Activated T-helper 2 cell treated with anti-CD3 and anti-CD28 coated beads, Interferon-gamma antibody, Interleukin-2, Interleukin-4, amounts not matched to agents 10 μg/mL and 5 μg/mL and 100 μg/mL, durations not matched to agents 14 hours and 24 hours and 36 hours (primary cell): ENCODE data around the gene UBE2F. TPM values are rescaled to one million over a fixed set of nuclear protein-coding genes. Genes with fewer than 3 reads are reported as not detected.

ENCODE experiments used
- DNase-seq: peaks from one replicate; pipeline ENCODE4 v3.0.0; 2021; ENCODE audit warnings: low spot score
- H3K27ac Mint-ChIP-seq: one replicate; pipeline ENCODE4 v1.8.0; 2021; ENCODE audit warnings: mixed read lengths
- H3K27me3 Mint-ChIP-seq: one replicate; pipeline ENCODE4 v1.8.0; 2021; ENCODE audit warnings: low read depth, mixed read lengths
- H3K36me3 Mint-ChIP-seq: one replicate; pipeline ENCODE4 v1.8.0; 2021; ENCODE audit warnings: low read depth, mixed read lengths
- H3K4me1 Mint-ChIP-seq: one replicate; pipeline ENCODE4 v1.8.0; 2021; ENCODE audit warnings: low read depth, mixed read lengths
- H3K4me3 Mint-ChIP-seq: one replicate; pipeline ENCODE4 v1.8.0; 2021; ENCODE audit warnings: low read depth, mild to moderate bottlenecking, moderate library complexity, mixed read lengths
- H3K9me3 Mint-ChIP-seq: one replicate; pipeline ENCODE4 v1.8.0; 2021; ENCODE audit warnings: mixed read lengths
- intact Hi-C: fragments of 100-400 bp; cut with micrococcal nuclease; formaldehyde crosslinking; loops from one replicate; pipeline ENCODE4 v1.15.1; 2023
- total RNA-seq: library from RNA; stranded (reverse); gene quantifications from 2 replicates; pipeline ENCODE4 v1.2.3, GENCODE V29; 2022

The UBE2F gene, protein sequence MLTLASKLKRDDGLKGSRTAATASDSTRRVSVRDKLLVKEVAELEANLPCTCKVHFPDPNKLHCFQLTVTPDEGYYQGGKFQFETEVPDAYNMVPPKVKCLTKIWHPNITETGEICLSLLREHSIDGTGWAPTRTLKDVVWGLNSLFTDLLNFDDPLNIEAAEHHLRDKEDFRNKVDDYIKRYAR
- 137 and 146 TPM in 2 replicates for total RNA-seq

DNA sequence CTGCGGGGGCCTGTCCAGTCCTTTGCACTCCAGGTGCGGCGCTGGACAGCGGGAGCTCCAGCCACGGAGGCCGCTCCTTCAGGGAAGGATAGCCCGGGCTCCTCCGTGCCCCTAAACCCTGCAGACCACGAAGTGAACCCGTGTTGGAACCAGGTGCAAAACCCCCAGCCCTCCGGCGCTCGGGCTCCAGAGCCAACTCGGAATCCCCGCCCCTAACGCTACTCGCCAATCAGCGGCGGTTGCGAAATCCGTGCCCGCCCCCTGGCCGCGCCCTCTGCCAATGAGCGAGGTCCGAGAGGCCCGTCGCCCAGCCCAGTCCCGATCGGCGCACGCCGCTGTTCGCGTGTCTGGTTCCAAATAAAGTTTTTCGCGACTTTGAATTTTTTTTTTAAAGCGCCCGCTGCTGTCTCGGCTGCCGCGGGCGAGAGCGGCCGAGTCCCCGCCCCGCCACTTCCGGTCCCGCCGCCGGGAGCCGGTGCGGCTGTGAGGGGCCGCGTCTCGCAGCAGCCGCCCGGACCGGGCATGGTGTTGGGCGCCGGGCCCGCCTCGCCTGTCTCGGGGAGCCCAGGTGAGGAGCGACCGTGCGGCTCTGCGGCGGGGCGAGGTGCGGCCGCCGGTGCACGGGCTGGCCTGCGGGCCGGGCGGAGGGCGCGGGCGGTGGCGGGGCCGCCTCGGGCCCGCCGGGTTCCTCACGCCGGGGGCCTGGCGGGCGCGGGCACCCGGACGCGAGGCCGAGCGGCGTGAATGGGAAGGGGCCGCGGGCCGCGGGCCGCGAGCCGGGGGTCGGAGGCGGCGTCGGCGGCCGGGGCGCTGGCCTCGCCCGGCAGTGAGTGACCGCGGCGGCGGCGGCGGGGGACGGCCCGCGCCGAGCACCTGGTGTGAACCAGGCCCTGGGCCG, at the start of gene UBE2F:
Gene UBE2F (plus strand): TSS at position 450 of the 898 bp plus-strand sequence. CDS start 6,094 bp downstream, outside the sequence.
- peak within 1 kb of the TSS; percentile 78 for H3K27ac Mint-ChIP-seq
- H3K36me3 Mint-ChIP-seq = peaks cover 34% of the 10 kb centered on the region
- peak; percentile 97 for DNase-seq
- H3K4me1 Mint-ChIP-seq = peaks cover 34% of the 10 kb centered on the region
- intact Hi-C loops = loop anchor here (2.0 to 10.0 kb wide), 5 partner anchors 45 to 318 kb away; partner anchors contain the start of genes ILKAP and PER2
- no peaks in the 10 kb centered on the region for H3K27me3 Mint-ChIP-seq
- peak within 1 kb of the TSS; percentile 89 for H3K4me3 Mint-ChIP-seq
- peaks cover 15% of the 10 kb centered on the region for H3K9me3 Mint-ChIP-seq

DNA sequence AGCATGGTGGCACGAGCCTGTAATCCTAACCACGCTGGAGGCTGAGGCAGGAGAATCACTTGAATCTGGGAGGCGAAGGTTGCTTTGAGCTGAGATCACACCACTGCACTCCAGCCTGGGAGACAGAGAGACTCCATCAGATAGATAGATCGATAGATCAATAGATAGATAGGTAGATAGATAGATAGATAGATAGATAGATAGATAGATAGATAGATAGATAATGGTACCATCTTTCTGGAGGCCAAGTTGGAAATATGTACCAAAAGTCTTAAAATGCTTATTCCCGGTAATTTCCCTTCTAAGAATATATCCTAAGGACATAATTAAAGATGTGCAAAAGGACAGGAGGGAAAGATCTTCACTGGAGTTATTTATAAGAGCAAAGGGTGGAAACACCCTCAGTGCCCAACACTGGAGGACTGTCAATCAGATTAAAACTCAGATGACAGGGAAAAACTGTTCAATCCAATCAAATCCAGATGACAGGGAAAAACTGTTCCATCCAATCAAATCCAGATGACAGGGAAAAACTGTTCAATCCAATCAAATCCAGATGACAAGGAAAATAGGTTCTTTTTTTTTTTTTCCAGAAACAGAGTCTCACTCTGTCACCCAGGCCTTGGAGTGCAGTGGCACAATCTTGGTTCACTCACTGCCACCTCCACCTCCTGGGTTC, 49.0 kb upstream of the UBE2F start:
- Mint-ChIP-seq H3K4me3 (no peak overlapping the region), H3K9me3 (no peaks in the 10 kb centered on the region), H3K27me3 (peaks cover 2% of the 10 kb centered on the region), H3K4me1 (peaks cover 5% of the 10 kb centered on the region), H3K27ac (no peak overlapping the region), H3K36me3 (no peaks in the 10 kb centered on the region)
- intact Hi-C loops = no loop called here
- no peak for DNase-seq

DNA sequence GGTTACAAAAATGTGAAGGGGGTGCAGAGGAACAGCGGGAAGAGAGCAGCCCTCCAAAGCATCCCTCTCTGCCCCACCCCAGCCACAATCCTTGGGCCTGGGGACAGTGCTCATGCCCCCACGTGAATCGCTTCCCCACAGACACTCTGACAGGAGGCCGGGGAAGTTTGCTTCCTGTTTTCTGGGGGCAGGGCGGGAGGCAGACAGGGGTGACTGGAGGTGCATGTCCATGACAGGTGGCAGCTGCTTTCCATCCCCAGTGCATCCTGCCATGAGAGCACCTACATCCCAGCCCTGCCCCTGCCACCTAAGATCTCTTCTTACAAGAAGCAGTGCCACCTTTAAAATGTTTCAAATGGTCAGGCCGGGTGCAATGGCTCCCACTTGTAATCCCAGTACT, 47.2 kb upstream of the UBE2F start:
- intact Hi-C loops = no loop called here
- H3K9me3 Mint-ChIP-seq = no peaks in the 10 kb centered on the region
- peaks cover 2% of the 10 kb centered on the region for H3K27me3 Mint-ChIP-seq
- peaks cover 7% of the 10 kb centered on the region for H3K4me1 Mint-ChIP-seq
- H3K36me3 Mint-ChIP-seq = no peaks in the 10 kb centered on the region
- no peak overlapping the region for H3K27ac Mint-ChIP-seq
- no peak for DNase-seq
- H3K4me3 Mint-ChIP-seq = no peak overlapping the region

DNA sequence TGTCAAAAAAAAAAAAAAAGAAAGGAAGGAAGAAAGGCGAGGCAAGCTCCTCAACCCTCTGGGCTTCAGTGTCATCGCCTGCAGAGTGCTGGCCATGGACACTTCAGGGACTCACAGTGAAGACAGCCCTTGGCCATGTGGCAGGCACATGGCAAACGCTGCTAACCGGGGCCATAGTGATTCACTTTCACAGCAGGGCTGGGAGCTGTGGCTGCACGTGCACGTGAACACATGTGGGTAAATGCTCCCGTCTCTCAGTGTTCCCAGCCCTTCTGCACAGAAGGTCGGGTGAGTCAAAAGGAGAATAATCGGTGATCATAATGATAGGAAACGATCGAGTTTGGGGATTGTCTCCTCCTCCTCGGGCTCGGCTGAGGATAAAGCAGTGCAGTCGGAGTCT, 46.1 kb upstream of the UBE2F start:
- Mint-ChIP-seq H3K9me3 (no peaks in the 10 kb centered on the region), H3K4me1 (peaks cover 11% of the 10 kb centered on the region), H3K27ac (no peak overlapping the region), H3K36me3 (no peaks in the 10 kb centered on the region), H3K4me3 (no peak overlapping the region), H3K27me3 (peaks cover 2% of the 10 kb centered on the region)
- DNase-seq = no peak
- intact Hi-C loops = loop anchor here (5.0 kb wide), 1 partner anchor 47 kb away; the partner anchor contains the start of gene UBE2F

DNA sequence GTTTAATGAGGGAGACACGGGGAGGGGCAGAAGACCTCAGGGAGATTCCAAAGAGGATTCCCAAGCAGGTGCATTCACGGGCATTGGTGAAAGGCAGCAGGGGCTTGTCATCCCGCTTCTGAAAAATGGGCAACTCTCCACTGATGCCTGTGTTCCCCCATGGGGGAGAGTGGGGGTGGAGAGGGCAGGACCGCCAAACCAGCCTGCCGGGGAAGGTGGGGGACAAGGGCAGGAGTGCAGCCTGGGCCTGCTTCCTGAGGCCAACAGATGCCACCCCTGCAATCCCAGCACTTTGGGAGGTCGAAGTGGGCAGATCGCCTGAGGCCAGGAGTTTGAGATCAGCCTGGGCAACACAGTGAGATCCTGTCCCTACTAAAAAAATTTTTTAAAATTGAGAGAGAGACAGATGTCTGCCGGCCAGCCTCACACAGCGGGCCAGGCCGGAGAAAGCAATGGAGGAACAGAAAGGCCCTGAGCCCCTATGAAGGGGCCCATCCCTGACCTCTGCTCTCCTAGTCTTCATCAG, 44.8 kb upstream of the UBE2F start:
- Mint-ChIP-seq H3K27me3 (no peaks in the 10 kb centered on the region), H3K4me1 (peaks cover 17% of the 10 kb centered on the region), H3K36me3 (no peaks in the 10 kb centered on the region), H3K27ac (no peak overlapping the region), H3K4me3 (no peak overlapping the region), H3K9me3 (no peaks in the 10 kb centered on the region)
- intact Hi-C loops = loop anchor here (5.0 kb wide), 1 partner anchor 45 kb away; the partner anchor contains the start of gene UBE2F
- no peak for DNase-seq

DNA sequence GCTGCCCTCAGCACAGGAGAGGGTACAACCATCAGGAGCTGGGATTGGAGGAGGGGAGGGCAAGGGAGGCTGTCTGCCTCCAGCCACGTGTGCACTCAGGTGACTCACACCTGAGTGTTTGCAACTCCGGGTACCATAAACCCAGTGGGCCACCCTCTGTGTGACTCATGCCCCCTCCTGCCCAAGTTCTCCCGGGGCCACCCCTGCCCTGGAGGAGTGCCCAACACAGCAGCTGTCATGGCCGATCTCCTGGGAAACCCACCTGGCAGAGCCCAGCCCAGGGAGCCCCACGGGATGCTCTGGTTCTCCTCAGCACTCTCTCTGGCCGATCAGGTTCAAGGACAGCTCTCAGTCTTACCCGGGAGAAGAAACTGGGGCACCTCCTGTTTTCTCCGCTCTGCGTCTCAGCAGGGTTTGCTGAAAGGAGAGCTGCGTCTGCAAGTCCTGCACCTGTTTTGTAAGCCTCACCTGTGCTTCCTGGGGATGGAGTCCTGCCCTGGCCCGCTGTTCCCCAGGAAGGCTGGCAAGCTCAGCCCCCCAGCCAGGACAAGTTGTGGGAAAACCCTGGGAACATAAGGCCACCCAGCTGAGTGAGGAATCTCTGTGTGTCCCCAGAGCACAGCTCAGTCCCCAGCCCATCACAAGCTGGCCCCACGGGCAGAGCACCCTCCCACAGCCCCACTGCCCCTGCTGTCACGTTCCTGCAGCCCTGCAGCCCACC, 44.0 kb upstream of the UBE2F start:
- Mint-ChIP-seq H3K9me3 (no peaks in the 10 kb centered on the region), H3K27ac (no peak overlapping the region), H3K36me3 (no peaks in the 10 kb centered on the region), H3K4me3 (peak overlapping the region; percentile 33), H3K27me3 (no peaks in the 10 kb centered on the region), H3K4me1 (peaks cover 17% of the 10 kb centered on the region)
- intact Hi-C loops = loop anchor here (5.0 kb wide), 1 partner anchor 44 kb away; the partner anchor contains the start of gene UBE2F
- DNase-seq = no peak

DNA sequence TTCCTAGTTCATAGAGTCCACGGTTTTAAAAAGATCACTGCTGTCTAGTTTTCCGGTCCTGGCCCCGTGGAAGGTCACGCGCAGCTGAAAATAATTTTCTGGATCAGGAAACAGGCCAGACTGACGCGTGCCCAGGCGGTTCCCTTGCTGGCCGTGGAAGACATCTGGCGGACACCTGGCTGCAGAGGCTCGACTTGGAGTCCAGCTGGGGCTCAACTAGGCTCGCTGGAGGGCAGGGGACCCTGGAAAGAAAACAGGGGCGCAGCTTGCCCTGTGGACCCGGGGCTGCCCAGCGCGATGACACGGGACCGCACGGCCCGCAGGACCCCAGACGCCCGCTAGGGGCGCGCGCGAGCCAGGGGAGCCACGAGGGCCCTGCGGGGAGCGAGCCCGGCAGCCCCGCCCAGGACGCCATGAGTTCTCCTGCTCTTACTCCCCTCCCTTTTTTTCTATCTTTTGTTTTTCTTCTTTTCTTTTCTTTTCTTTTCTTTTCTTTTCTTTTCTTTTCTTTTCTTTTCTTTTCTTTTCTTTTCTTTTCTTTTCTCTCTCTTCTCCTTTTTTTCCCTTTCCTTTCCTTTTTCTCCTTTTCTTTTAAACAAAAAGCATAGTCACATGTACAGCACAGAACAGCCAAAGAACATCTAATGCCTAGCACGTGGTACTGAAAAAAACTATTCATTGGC, 43.2 kb upstream of the UBE2F start:
- H3K36me3 Mint-ChIP-seq = no peaks in the 10 kb centered on the region
- H3K4me1 Mint-ChIP-seq = peaks cover 17% of the 10 kb centered on the region
- peak overlapping the region; percentile 33 for H3K4me3 Mint-ChIP-seq
- peak; percentile 74 for DNase-seq
- no peaks in the 10 kb centered on the region for H3K9me3 Mint-ChIP-seq
- H3K27ac Mint-ChIP-seq = peak overlapping the region; percentile 74
- intact Hi-C loops = loop anchor here (5.0 kb wide), 1 partner anchor 44 kb away; the partner anchor contains the start of gene UBE2F
- no peaks in the 10 kb centered on the region for H3K27me3 Mint-ChIP-seq

DNA sequence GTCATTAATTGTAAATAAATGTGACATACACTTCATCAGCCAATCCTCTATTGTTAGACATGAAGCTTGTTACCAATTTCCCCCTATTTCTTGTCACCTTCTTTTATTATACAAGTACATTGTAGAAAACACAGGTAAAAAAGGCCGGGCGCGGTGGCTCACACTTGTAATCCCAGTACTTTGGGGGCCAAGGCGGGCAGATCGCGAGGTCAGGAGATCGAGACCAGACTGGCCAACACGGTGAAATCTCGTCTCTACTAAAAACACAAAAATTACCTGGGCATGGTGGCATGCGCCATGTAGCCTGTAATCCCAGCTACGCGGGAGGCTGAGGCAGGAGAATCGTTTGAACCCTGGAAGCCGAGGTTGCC, 42.7 kb upstream of the UBE2F start:
- intact Hi-C loops = loop anchor here (5.0 kb wide), 1 partner anchor 43 kb away; the partner anchor contains the start of gene UBE2F
- Mint-ChIP-seq H3K27me3 (no peaks in the 10 kb centered on the region), H3K27ac (peak overlapping the region; percentile 74), H3K36me3 (no peaks in the 10 kb centered on the region), H3K9me3 (no peaks in the 10 kb centered on the region), H3K4me3 (no peak overlapping the region), H3K4me1 (peaks cover 16% of the 10 kb centered on the region)
- DNase-seq = no peak

DNA sequence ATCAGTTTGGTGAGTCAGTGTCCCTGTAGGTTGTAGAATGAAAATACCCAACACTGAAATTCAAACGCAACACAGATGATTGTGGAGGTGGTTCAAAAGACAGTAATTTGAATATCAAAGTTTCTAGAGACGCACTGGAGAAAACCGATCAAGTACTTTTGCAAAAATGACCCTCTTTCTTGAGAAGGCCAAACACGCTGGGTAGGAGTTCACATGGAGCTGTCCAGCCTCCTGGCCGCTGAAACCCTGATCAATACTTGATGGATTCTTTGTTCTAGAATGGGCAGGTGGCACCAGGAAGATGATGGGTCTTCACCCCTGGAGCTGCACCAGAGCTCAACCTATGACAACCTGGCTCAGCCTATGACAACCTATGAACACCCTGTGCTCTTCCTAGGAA, 39.7 kb upstream of the UBE2F start:
- no peak for DNase-seq
- peaks cover 11% of the 10 kb centered on the region for H3K9me3 Mint-ChIP-seq
- H3K27me3 Mint-ChIP-seq = no peaks in the 10 kb centered on the region
- peaks cover 12% of the 10 kb centered on the region for H3K4me1 Mint-ChIP-seq
- H3K4me3 Mint-ChIP-seq = no peak overlapping the region
- peaks cover 9% of the 10 kb centered on the region for H3K36me3 Mint-ChIP-seq
- no peak overlapping the region for H3K27ac Mint-ChIP-seq
- intact Hi-C loops = loop anchor here (5.0 kb wide), 1 partner anchor 135 kb away; the partner anchor contains the start of gene SCLY

DNA sequence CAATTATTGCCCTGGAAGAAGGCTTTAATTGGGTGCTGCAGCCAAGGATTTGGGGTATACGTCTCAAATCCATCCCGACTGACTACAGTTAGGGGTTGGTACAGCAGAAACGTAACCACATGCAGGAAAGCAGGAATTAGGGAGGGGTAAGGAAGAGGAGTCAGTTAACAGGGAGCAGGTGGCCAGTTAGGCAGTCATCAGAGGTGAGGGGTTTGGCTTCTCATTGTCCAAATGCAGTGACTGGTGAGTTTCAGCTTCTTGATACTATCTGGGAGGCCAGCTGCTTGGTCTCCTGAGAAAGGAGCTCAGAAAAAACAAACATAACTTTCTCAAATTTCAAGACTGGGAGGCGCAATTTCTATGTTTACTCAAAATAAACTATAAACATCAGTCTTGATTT, 38.8 kb upstream of the UBE2F start:
- peaks cover 9% of the 10 kb centered on the region for H3K36me3 Mint-ChIP-seq
- peaks cover 15% of the 10 kb centered on the region for H3K4me1 Mint-ChIP-seq
- no peak overlapping the region for H3K4me3 Mint-ChIP-seq
- peaks cover 11% of the 10 kb centered on the region for H3K9me3 Mint-ChIP-seq
- DNase-seq = no peak
- intact Hi-C loops = loop anchor here (5.0 kb wide), 1 partner anchor 134 kb away; the partner anchor contains the start of gene SCLY
- H3K27ac Mint-ChIP-seq = no peak overlapping the region
- H3K27me3 Mint-ChIP-seq = no peaks in the 10 kb centered on the region

DNA sequence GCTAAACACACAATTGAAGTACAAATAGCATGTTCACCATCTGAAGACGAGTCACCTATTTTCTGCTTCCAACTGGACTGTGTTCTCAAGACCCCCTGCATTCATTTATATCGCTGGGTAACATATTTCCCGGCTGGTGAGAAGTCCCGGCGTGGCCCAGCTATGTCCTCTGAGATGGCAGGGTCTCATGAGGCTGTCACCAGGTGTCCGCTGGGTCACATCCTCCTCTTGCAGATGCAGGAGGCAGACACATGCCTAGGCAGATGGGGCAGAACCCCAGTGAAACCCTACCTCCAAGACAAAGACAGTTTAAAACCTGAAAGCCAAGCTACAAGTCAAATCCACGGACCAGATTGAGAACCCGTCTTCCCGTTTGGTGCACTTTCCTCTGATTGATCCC, 36.8 kb upstream of the UBE2F start:
- Mint-ChIP-seq H3K27me3 (no peaks in the 10 kb centered on the region), H3K4me3 (no peak overlapping the region)
- intact Hi-C loops = loop anchor here (5.0 kb wide), 1 partner anchor 132 kb away; the partner anchor contains the start of gene SCLY

More for the DNA sequence above, 36.8 kb upstream of the UBE2F start:
- peaks cover 11% of the 10 kb centered on the region for H3K9me3 Mint-ChIP-seq
- DNase-seq = no peak
- peaks cover 17% of the 10 kb centered on the region for H3K4me1 Mint-ChIP-seq
- no peak overlapping the region for H3K27ac Mint-ChIP-seq
- H3K36me3 Mint-ChIP-seq = peaks cover 9% of the 10 kb centered on the region
